Measurements from ENCODE around the gene TSPAN18. TPM values are rescaled to one million over a fixed set of nuclear protein-coding genes. Genes with fewer than 3 reads are reported as not detected.

TSPAN18 gene
- total RNA-seq, 6 donors from 2014 or later, result 8.2 to 48.6 (median 17.5) TPM

DNA sequence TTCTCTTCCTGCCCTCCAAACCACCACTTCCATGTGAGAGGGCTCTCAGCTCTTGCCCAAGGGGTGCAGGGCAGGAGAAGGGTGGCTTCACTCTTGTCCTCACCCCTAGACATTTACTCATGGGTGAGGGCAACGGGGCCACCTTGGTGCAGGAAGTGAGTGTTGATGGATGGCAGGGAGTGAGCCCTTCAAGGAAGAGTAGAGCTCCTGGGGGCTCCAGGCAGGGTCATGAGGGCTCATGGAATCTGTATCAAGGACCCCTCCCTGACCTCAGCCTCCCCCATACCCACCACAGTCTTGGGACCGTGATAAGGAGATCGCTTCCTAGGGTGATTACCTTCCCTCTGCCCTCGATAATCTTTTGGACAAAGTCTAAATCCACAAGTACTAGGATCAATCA is 37.8 kb downstream of the TSPAN18 start:
- H3K36me3 ChIP-seq, result no peaks in the 10 kb centered on the region
- H3K4me1 ChIP-seq, result peaks cover 3 to 16% (median 10%) of the 10 kb centered on the region in 4 donors
- H3K4me3 ChIP-seq, result no peak overlapping the region
- no peaks in the 10 kb centered on the region for H3K27me3 ChIP-seq
- TF ChIP-seq EP300 (IDR thresholded peaks at IDR 0.05) (no peak), POLR2A (IDR thresholded peaks at IDR 0.05) (no peak), POLR2AphosphoS5 (IDR thresholded peaks at IDR 0.05) (no peak)
- TF ChIP-seq, protein P1, sequence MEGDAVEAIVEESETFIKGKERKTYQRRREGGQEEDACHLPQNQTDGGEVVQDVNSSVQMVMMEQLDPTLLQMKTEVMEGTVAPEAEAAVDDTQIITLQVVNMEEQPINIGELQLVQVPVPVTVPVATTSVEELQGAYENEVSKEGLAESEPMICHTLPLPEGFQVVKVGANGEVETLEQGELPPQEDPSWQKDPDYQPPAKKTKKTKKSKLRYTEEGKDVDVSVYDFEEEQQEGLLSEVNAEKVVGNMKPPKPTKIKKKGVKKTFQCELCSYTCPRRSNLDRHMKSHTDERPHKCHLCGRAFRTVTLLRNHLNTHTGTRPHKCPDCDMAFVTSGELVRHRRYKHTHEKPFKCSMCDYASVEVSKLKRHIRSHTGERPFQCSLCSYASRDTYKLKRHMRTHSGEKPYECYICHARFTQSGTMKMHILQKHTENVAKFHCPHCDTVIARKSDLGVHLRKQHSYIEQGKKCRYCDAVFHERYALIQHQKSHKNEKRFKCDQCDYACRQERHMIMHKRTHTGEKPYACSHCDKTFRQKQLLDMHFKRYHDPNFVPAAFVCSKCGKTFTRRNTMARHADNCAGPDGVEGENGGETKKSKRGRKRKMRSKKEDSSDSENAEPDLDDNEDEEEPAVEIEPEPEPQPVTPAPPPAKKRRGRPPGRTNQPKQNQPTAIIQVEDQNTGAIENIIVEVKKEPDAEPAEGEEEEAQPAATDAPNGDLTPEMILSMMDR (IDR thresholded peaks at IDR 0.05), result no peak
- H3K27ac ChIP-seq, result peak overlapping the region in 2 of 4 donors; percentile 15 to 30
- DNase-seq, result no peak
- WGBS, 2 donors, result 99 to 100% methylated on average over 2 to 4 of the region's 4 CpGs
- no peaks in the 10 kb centered on the region for H3K9me3 ChIP-seq
- no peak for ATAC-seq (ENCODE audit: low FRiP score in 2 of 2)

DNA sequence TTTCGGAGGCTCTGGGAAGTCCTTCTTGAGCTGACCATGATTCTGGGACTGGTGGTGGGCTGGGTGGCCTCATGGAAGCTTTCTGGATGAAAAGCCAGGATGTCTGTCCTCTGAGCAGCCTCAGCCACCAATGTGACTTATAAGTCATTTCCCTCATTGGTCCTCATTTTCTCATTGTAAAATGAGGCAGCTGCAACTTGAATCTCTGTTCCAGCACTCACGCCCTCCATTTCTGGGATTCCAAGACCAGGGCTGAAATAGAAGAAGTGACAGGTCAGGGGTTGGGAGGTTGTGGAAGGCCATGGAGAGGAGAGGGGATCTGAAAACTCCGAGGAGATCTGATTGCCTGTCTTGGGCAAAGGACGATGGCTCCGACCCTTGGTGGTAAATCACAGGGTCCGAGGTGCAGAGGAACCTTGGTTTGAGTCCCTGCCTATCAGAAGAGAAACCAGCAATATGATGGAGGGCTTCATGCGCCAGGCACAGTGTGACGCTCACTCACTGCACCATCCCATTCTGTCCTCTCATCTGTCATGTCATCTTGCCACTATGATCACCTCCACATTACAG is 38.3 kb downstream of the TSPAN18 start:
- Histone ChIP-seq H3K27me3 (no peaks in the 10 kb centered on the region), H3K4me1 (peaks cover 3 to 16% (median 10%) of the 10 kb centered on the region in 4 donors), H3K36me3 (no peaks in the 10 kb centered on the region), H3K27ac (peak overlapping the region in 1 of 4 donors; percentile 30), H3K4me3 (no peak overlapping the region), H3K9me3 (no peaks in the 10 kb centered on the region)
- ATAC-seq (ENCODE audit: low FRiP score in 2 of 2), result no peak
- WGBS, 2 donors, result 91 to 94% methylated on average over 8 of the region's 8 CpGs
- TF ChIP-seq POLR2A (IDR thresholded peaks at IDR 0.05), result no peak
- no peak for TF ChIP-seq POLR2AphosphoS5 (IDR thresholded peaks at IDR 0.05)
- TF ChIP-seq, protein P1 (IDR thresholded peaks at IDR 0.05), result no peak
- TF ChIP-seq EP300 (IDR thresholded peaks at IDR 0.05), result no peak
- no peak for DNase-seq

DNA sequence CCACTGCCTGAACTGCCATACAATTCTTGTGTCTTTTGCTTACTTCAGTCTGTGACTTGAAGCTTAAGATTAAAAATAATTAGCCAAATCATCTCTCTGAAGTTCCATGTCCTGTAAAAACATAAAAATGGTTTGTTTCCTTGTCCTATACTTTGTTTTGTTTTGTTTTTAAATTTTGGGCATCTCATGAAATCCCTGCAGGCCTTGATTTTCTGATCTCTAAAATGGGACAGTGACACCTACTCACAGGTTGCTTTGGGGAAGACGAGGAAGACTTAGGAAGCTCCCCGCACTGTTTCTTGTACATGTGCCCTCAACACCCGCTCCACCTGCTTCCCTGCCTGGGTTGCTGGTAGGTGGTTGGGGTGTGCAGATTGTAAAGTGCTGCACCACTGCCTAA is 38.9 kb downstream of the TSPAN18 start:
- Histone ChIP-seq H3K27ac (peak overlapping the region; percentile 44 to 59 (median 49)), H3K4me1 (peaks cover 3 to 13% (median 10%) of the 10 kb centered on the region in 4 donors), H3K9me3 (no peaks in the 10 kb centered on the region), H3K27me3 (no peaks in the 10 kb centered on the region), H3K36me3 (no peaks in the 10 kb centered on the region), H3K4me3 (no peak overlapping the region)
- DNase-seq (no peak), ATAC-seq (ENCODE audit: low FRiP score in 2 of 2) (no peak)
- 98 to 100% methylated on average over 3 of the region's 3 CpGs for WGBS, 2 donors
- TF ChIP-seq, protein P1 (IDR thresholded peaks at IDR 0.05), result no peak
- no peak for TF ChIP-seq POLR2A (IDR thresholded peaks at IDR 0.05)
- no peak for TF ChIP-seq EP300 (IDR thresholded peaks at IDR 0.05)
- TF ChIP-seq POLR2AphosphoS5 (IDR thresholded peaks at IDR 0.05), result no peak

DNA sequence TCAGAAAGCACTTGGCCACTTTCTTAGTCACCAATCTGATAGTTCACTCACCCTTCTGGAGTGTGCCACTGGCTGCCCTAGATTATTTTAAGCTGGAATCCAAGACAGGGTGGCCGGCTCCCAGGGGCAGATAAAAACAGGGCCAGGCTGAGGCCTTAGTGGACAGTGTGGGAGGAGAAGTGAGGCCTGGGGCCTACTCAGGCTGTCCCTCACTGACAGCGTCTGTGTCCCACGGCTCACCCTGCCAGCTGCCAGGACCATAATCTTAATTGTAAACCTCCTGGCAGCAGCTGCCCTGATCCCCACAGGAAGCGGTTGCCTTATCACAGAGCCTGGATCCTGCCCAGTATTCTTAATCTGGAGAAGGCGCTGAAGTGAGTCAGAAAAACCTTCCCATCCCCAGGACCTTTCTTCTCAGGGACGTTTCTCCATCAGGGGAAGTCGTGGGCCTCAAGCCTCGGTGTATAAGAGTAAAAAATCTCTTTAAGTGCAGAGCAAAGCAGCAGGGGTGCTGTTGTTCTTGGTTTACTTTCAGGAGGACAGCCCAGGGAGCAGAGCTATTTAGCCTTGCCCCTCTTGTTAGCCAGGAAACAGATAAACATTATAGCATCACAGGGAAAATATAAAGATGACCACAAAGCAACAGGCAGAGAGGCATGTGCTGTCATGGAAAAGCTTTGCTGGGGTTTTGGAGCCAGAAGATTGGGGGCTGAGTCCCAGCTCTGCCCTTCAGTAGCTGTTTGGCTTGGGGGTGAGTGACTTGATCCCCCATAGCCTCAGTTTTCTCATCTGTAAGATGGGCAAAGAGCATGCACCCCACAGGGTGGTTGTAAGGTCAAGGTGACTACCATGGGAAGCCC is 39.6 kb downstream of the TSPAN18 start:
- Histone ChIP-seq H3K4me1 (peaks cover 3 to 11% (median 7%) of the 10 kb centered on the region in 4 donors), H3K9me3 (no peaks in the 10 kb centered on the region), H3K27me3 (no peaks in the 10 kb centered on the region), H3K27ac (peak overlapping the region; percentile 44 to 75 (median 49)), H3K4me3 (no peak overlapping the region), H3K36me3 (no peaks in the 10 kb centered on the region)
- DNase-seq, result no peak
- WGBS, 2 donors, result 22 to 33% methylated on average over 6 to 8 of the region's 8 CpGs
- ATAC-seq (ENCODE audit: low FRiP score in 2 of 2), result peak; percentile 19 to 67
- TF ChIP-seq EP300 (IDR thresholded peaks at IDR 0.05), result no peak
- no peak for TF ChIP-seq POLR2AphosphoS5 (IDR thresholded peaks at IDR 0.05)
- TF ChIP-seq, protein P1 (IDR thresholded peaks at IDR 0.05), result no peak
- TF ChIP-seq POLR2A (IDR thresholded peaks at IDR 0.05), result no peak
